ENCODE data around the gene IRF9. TPM values are rescaled to one million over a fixed set of nuclear protein-coding genes. Genes with fewer than 3 reads are reported as not detected.

Gene IRF9
- total RNA-seq, 1 experiment from 2014 or later: 15.6 TPM

DNA sequence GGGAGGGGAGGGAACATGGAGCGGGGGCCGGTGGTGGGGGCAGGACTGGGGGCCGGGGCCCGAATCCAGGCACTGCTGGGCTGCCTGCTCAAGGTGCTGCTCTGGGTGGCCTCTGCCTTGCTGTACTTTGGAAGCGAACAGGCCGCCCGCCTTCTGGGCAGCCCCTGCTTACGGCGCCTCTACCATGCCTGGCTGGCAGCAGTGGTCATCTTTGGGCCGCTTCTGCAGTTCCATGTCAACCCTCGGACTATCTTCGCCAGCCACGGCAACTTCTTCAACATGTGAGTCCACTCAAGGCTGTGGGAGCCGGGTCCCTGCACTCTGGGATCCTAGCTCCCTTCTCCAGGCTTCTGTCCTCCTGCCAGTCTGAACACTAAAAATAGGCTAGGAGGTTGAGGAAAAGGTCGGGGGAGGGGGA is 29.5 kb upstream of the IRF9 start (continued):
- TF ChIP-seq, protein P1, sequence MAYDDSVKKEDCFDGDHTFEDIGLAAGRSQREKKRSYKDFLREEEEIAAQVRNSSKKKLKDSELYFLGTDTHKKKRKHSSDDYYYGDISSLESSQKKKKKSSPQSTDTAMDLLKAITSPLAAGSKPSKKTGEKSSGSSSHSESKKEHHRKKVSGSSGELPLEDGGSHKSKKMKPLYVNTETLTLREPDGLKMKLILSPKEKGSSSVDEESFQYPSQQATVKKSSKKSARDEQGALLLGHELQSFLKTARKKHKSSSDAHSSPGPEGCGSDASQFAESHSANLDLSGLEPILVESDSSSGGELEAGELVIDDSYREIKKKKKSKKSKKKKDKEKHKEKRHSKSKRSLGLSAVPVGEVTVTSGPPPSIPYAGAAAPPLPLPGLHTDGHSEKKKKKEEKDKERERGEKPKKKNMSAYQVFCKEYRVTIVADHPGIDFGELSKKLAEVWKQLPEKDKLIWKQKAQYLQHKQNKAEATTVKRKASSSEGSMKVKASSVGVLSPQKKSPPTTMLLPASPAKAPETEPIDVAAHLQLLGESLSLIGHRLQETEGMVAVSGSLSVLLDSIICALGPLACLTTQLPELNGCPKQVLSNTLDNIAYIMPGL (CRISPR knock-in tag; IDR thresholded peaks at IDR 0.05): no peak
- TF ChIP-seq SP1 (CRISPR knock-in tag; conservative IDR thresholded peaks at IDR 0.05) (no peak), ZNF138 (CRISPR knock-in tag; conservative IDR thresholded peaks at IDR 0.05) (no peak), FOXP4 (CRISPR knock-in tag; IDR thresholded peaks at IDR 0.05) (no peak), RORB (CRISPR knock-in tag; IDR thresholded peaks at IDR 0.05) (no peak), SOX15 (CRISPR knock-in tag; IDR thresholded peaks at IDR 0.05) (no peak), TEAD1 (CRISPR knock-in tag; IDR thresholded peaks at IDR 0.05) (no peak), NR1H2 (CRISPR knock-in tag; IDR thresholded peaks at IDR 0.05) (no peak), NFYB (CRISPR knock-in tag; conservative IDR thresholded peaks at IDR 0.05; ENCODE audit: low read depth) (no peak), TEAD4 (CRISPR knock-in tag; IDR thresholded peaks at IDR 0.05) (no peak), KAT7 (CRISPR knock-in tag; IDR thresholded peaks at IDR 0.05; ENCODE audit: borderline replicate concordance) (no peak), CDX4 (CRISPR knock-in tag; IDR thresholded peaks at IDR 0.05; ENCODE audit: borderline replicate concordance) (no peak), ZNF423 (CRISPR knock-in tag; IDR thresholded peaks at IDR 0.05) (no peak), TP53 (CRISPR knock-in tag; IDR thresholded peaks at IDR 0.05) (no peak)
- TF ChIP-seq, protein P2, sequence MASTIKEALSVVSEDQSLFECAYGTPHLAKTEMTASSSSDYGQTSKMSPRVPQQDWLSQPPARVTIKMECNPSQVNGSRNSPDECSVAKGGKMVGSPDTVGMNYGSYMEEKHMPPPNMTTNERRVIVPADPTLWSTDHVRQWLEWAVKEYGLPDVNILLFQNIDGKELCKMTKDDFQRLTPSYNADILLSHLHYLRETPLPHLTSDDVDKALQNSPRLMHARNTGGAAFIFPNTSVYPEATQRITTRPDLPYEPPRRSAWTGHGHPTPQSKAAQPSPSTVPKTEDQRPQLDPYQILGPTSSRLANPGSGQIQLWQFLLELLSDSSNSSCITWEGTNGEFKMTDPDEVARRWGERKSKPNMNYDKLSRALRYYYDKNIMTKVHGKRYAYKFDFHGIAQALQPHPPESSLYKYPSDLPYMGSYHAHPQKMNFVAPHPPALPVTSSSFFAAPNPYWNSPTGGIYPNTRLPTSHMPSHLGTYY (CRISPR knock-in tag; IDR thresholded peaks at IDR 0.05): no peak

DNA sequence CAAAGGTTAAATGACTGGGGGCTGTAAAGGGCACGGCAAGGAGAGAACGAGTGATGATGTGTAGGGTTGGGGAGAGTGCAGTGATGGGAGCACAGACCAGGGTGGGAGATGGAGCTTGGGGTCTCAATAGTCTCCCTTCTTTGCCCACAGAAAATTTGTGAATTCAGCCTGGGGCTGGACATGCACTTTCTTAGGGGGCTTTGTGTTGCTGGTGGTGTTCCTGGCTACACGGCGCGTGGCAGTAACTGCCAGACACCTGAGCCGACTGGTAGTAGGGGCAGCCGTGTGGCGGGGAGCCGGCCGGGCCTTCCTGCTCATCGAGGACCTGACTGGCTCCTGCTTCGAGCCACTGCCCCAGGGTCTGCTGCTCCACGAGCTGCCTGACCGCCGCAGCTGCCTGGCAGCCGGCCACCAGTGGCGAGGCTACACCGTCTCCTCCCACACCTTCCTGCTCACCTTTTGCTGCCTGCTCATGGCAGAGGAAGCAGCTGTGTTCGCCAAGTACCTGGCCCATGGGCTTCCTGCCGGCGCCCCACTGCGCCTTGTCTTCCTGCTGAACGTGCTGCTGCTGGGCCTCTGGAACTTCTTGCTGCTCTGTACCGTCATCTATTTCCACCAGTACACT is 28.9 kb upstream of the IRF9 start:
- ATAC-seq (no peak), DNase-seq (ENCODE audit: low spot score) (no peak)
- ChIA-PET CTCF (interaction anchor here (2.0 to 3.1 kb wide), 2 partner anchors 24 to 29 kb away, joined by 7 to 10 read pairs; partner anchors contain the start of gene IRF9), POLR2A (interaction anchor here (0.6 kb wide), 1 partner anchor 30 kb away, joined by 3 read pairs; no protein-coding TSS in a partner anchor)
- Mint-ChIP-seq H3K4me1 (peaks cover 18% of the 10 kb centered on the region), H3K27me3 (ENCODE audit: low read depth) (no peaks in the 10 kb centered on the region; the same call in 1 of the 2 replicates), H3K36me3 (peaks cover 1% of the 10 kb centered on the region; the same call in 1 of the 2 replicates), H3K9me3 (no peaks in the 10 kb centered on the region), H3K27ac (no peak overlapping the region), H3K4me3 (no peak overlapping the region)
- TF ChIP-seq NR2C2 (CRISPR knock-in tag; IDR thresholded peaks at IDR 0.05) (no peak), NFYB (CRISPR knock-in tag; conservative IDR thresholded peaks at IDR 0.05; ENCODE audit: low read depth) (no peak)
- TF ChIP-seq, protein P3, sequence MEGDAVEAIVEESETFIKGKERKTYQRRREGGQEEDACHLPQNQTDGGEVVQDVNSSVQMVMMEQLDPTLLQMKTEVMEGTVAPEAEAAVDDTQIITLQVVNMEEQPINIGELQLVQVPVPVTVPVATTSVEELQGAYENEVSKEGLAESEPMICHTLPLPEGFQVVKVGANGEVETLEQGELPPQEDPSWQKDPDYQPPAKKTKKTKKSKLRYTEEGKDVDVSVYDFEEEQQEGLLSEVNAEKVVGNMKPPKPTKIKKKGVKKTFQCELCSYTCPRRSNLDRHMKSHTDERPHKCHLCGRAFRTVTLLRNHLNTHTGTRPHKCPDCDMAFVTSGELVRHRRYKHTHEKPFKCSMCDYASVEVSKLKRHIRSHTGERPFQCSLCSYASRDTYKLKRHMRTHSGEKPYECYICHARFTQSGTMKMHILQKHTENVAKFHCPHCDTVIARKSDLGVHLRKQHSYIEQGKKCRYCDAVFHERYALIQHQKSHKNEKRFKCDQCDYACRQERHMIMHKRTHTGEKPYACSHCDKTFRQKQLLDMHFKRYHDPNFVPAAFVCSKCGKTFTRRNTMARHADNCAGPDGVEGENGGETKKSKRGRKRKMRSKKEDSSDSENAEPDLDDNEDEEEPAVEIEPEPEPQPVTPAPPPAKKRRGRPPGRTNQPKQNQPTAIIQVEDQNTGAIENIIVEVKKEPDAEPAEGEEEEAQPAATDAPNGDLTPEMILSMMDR (IDR thresholded peaks at IDR 0.05): no peak

Measured in WTC11 (cell line).